ENCODE measurements around the gene AGBL3.

DNA sequence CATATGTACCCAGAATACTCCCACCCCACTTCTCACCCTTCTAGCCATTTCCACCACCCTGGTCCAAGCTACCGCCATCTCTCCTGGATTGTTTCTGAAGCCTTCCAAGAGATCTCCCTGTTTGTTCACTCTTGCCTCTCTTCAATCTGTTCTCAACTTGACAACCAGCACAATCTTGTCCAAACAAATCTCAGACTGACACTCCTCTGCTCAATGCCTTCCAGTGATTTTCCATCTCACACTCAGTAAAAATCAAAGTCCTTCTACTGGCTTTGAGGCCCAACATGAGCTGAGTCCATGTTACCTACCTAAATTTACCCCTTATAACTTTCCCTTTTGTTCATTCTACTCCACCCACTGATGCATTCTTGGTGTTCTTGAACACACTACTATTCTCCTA is 128.3 kb downstream of the AGBL3 start:
- TF ChIP-seq, protein P1, sequence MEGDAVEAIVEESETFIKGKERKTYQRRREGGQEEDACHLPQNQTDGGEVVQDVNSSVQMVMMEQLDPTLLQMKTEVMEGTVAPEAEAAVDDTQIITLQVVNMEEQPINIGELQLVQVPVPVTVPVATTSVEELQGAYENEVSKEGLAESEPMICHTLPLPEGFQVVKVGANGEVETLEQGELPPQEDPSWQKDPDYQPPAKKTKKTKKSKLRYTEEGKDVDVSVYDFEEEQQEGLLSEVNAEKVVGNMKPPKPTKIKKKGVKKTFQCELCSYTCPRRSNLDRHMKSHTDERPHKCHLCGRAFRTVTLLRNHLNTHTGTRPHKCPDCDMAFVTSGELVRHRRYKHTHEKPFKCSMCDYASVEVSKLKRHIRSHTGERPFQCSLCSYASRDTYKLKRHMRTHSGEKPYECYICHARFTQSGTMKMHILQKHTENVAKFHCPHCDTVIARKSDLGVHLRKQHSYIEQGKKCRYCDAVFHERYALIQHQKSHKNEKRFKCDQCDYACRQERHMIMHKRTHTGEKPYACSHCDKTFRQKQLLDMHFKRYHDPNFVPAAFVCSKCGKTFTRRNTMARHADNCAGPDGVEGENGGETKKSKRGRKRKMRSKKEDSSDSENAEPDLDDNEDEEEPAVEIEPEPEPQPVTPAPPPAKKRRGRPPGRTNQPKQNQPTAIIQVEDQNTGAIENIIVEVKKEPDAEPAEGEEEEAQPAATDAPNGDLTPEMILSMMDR (IDR thresholded peaks at IDR 0.05 in 2 of 3, conservative IDR thresholded peaks at IDR 0.05 in 1 of 3; ENCODE audit: insufficient read depth in 2 of 3, low read depth in 1 of 3, low read length in 3 of 3) = no peak
- TF ChIP-seq, protein P2, sequence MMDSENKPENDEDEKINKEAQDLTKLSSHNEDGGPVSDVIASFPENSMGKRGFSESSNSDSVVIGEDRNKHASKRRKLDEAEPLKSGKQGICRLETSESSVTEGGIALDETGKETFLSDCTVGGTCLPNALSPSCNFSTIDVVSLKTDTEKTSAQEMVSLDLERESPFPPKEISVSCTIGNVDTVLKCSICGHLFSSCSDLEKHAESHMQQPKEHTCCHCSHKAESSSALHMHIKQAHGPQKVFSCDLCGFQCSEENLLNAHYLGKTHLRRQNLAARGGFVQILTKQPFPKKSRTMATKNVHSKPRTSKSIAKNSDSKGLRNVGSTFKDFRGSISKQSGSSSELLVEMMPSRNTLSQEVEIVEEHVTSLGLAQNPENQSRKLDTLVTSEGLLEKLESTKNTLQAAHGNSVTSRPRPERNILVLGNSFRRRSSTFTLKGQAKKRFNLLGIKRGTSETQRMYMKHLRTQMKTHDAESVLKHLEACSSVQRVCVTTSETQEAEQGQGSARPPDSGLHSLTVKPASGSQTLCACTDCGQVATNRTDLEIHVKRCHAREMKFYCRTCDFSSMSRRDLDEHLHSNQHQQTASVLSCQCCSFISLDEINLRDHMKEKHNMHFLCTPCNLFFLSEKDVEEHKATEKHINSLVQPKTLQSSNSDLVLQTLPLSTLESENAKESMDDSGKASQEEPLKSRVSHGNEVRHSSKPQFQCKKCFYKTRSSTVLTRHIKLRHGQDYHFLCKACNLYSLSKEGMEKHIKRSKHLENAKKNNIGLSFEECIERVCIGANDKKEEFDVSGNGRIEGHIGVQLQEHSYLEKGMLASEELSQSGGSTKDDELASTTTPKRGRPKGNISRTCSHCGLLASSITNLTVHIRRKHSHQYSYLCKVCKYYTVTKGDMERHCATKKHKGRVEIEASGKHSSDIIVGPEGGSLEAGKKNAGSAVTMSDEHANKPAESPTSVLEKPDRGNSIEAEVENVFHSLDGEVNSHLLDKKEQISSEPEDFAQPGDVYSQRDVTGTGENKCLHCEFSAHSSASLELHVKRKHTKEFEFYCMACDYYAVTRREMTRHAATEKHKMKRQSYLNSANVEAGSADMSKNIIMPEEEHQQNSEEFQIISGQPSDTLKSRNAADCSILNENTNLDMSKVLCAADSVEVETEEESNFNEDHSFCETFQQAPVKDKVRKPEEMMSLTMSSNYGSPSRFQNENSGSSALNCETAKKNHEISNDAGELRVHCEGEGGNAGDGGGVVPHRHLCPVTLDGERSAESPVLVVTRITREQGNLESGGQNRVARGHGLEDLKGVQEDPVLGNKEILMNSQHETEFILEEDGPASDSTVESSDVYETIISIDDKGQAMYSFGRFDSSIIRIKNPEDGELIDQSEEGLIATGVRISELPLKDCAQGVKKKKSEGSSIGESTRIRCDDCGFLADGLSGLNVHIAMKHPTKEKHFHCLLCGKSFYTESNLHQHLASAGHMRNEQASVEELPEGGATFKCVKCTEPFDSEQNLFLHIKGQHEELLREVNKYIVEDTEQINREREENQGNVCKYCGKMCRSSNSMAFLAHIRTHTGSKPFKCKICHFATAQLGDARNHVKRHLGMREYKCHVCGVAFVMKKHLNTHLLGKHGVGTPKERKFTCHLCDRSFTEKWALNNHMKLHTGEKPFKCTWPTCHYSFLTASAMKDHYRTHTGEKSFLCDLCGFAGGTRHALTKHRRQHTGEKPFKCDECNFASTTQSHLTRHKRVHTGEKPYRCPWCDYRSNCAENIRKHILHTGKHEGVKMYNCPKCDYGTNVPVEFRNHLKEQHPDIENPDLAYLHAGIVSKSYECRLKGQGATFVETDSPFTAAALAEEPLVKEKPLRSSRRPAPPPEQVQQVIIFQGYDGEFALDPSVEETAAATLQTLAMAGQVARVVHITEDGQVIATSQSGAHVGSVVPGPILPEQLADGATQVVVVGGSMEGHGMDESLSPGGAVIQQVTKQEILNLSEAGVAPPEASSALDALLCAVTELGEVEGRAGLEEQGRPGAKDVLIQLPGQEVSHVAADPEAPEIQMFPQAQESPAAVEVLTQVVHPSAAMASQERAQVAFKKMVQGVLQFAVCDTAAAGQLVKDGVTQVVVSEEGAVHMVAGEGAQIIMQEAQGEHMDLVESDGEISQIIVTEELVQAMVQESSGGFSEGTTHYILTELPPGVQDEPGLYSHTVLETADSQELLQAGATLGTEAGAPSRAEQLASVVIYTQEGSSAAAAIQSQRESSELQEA (IDR thresholded peaks at IDR 0.05; ENCODE audit: low read depth) = no peak
- no peak for TF ChIP-seq DDX20 (tag; IDR thresholded peaks at IDR 0.05; ENCODE audit: low read depth)
- no peak for TF ChIP-seq ARHGAP35 (IDR thresholded peaks at IDR 0.05; ENCODE audit: partially characterized antibody)
- TF ChIP-seq KAT2B (IDR thresholded peaks at IDR 0.05; ENCODE audit: low read depth, low read length) = no peak
- no peak for TF ChIP-seq MAZ (CRISPR knock-in tag; conservative IDR thresholded peaks at IDR 0.05 in 1 of 2, IDR thresholded peaks at IDR 0.05 in 1 of 2)
